ENCODE measurements around the gene SLC1A7. TPM values are rescaled to one million over a fixed set of nuclear protein-coding genes. Genes with fewer than 3 reads are reported as not detected.

The SLC1A7 gene
- total RNA-seq, 1 experiment from 2014 or later: not detected

DNA sequence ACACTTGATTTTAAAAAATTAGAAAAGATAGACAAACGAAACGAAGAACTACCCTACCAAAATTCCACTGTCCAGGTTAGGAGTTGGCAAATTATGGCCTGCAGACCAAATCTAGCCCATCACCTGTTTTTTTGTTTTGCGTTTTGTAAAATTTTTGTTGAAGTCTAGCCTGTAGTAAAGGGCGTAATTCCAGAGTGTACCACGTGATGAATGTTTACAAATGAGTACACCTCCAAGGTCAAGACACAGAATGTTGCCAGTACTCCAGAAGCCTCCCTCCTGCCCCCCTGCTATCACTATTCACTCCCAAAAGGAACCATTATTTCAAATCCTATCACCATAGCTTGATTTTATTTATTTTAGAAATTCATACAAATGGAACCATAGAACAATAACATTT is 97.5 kb downstream of the SLC1A7 start:
- ATAC-seq (no peak), DNase-seq (ENCODE audit: low read depth, low spot score) (no peak)
- Histone ChIP-seq H3K4me1 (ENCODE audit: control insufficient read depth in 1 of 2, insufficient read depth in 2 of 2, low read length in 2 of 2) (peaks cover 4 to 12% of the 10 kb centered on the region in 2 experiments; a peak in 1 of 4 replicates), H4K20me1 (ENCODE audit: insufficient read depth) (no peaks in the 10 kb centered on the region), H3K27me3 (ENCODE audit: insufficient read depth, low read length) (no peaks in the 10 kb centered on the region), H3K4me3 (replicated peaks in 1 of 2; ENCODE audit: low read depth in 1 of 2, low read length in 2 of 2) (no peak overlapping the region), H3K9me3 (ENCODE audit: control insufficient read depth in 1 of 2, insufficient read depth in 1 of 2, low read depth in 1 of 2, low read length in 2 of 2) (no peaks in the 10 kb centered on the region), H3K36me3 (ENCODE audit: control insufficient read depth in 1 of 2, insufficient read depth in 2 of 2, low read length in 2 of 2) (no peaks in the 10 kb centered on the region), H2AFZ (ENCODE audit: low read depth, low read length, poor library complexity, severe bottlenecking) (no peak overlapping the region), H3K79me2 (ENCODE audit: insufficient read depth, low read length) (no peaks in the 10 kb centered on the region), H3K9me2 (ENCODE audit: insufficient read depth) (no peaks in the 10 kb centered on the region), H3K27ac (ENCODE audit: low read depth, low read length) (no peak overlapping the region), H3K4me2 (ENCODE audit: low read length) (no peak overlapping the region), H3K9ac (ENCODE audit: low read length) (no peak overlapping the region)
- TF ChIP-seq REST (IDR thresholded peaks at IDR 0.05; ENCODE audit: low read depth) (no peak), RAD21 (IDR thresholded peaks at IDR 0.05; ENCODE audit: low read depth) (no peak), ELF1 (IDR thresholded peaks at IDR 0.05; ENCODE audit: borderline replicate concordance, low read depth) (no peak), JUND (IDR thresholded peaks at IDR 0.05) (no peak), CEBPB (IDR thresholded peaks at IDR 0.05; ENCODE audit: low read depth) (no peak), ZNF274 (IDR thresholded peaks at IDR 0.05; ENCODE audit: low read depth, low read length) (no peak), CBX3 (IDR thresholded peaks at IDR 0.05; ENCODE audit: low read depth) (no peak), SIN3A (IDR thresholded peaks at IDR 0.05; ENCODE audit: low read depth) (no peak), FOSL1 (IDR thresholded peaks at IDR 0.05; ENCODE audit: low read depth) (no peak), POLR2A (IDR thresholded peaks at IDR 0.05; ENCODE audit: borderline replicate concordance, extremely low read depth, insufficient read depth, insufficient read length) (no peak), ATF3 (IDR thresholded peaks at IDR 0.05) (no peak), EZH2 (IDR thresholded peaks at IDR 0.05) (no peak), TCF7L2 (IDR thresholded peaks at IDR 0.05; ENCODE audit: borderline replicate concordance, extremely low read depth, insufficient read depth, insufficient read length) (no peak), SRF (IDR thresholded peaks at IDR 0.05; ENCODE audit: low read depth) (no peak), EGR1 (IDR thresholded peaks at IDR 0.05; ENCODE audit: low read depth) (no peak), SP1 (IDR thresholded peaks at IDR 0.05; ENCODE audit: low read depth) (no peak), EZH2phosphoT487 (IDR thresholded peaks at IDR 0.05; ENCODE audit: borderline replicate concordance) (no peak), POLR2AphosphoS5 (IDR thresholded peaks at IDR 0.05; ENCODE audit: low read depth, low read length) (no peak)
- TF ChIP-seq, protein P1, sequence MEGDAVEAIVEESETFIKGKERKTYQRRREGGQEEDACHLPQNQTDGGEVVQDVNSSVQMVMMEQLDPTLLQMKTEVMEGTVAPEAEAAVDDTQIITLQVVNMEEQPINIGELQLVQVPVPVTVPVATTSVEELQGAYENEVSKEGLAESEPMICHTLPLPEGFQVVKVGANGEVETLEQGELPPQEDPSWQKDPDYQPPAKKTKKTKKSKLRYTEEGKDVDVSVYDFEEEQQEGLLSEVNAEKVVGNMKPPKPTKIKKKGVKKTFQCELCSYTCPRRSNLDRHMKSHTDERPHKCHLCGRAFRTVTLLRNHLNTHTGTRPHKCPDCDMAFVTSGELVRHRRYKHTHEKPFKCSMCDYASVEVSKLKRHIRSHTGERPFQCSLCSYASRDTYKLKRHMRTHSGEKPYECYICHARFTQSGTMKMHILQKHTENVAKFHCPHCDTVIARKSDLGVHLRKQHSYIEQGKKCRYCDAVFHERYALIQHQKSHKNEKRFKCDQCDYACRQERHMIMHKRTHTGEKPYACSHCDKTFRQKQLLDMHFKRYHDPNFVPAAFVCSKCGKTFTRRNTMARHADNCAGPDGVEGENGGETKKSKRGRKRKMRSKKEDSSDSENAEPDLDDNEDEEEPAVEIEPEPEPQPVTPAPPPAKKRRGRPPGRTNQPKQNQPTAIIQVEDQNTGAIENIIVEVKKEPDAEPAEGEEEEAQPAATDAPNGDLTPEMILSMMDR (IDR thresholded peaks at IDR 0.05 in 2 of 3, conservative IDR thresholded peaks at IDR 0.05 in 1 of 3; ENCODE audit: borderline replicate concordance in 1 of 3, insufficient read depth in 1 of 3, low read depth in 2 of 3, low read length in 2 of 3): no peak
- TF ChIP-seq, protein P2, sequence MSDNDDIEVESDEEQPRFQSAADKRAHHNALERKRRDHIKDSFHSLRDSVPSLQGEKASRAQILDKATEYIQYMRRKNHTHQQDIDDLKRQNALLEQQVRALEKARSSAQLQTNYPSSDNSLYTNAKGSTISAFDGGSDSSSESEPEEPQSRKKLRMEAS (IDR thresholded peaks at IDR 0.05): no peak
- ChIA-PET POLR2A (no interaction called here), CTCF (no interaction called here), RAD21 (ENCODE audit: low non-redundant PET in 1 of 2, low total read pairs in 2 of 2, uncharacterized antibody in 2 of 2, unreplicated experiment in 2 of 2) (no interaction called here)
- no TSS peak for BruUV-seq (replicated peaks)
- intact Hi-C loops (cut with micrococcal nuclease): no loop called here

Measured in HCT116 (cell line).